Measurements from ENCODE around the gene CAMK4. TPM values are rescaled to one million over a fixed set of nuclear protein-coding genes. Genes with fewer than 3 reads are reported as not detected.
"Not testable (repeated sequence)": the region's sequence is repeated elsewhere in the genome, so short reads cannot be mapped to it uniquely, and the experiment has no call there.

CAMK4 gene
- total and polyA plus RNA-seq, 2 experiments from 2014 or later = 4.2 to 7.3 TPM

- H3K36me3 Mint-ChIP-seq (ENCODE audit: low read depth) = peaks cover 19% of the 10 kb centered on the region; the same call in 2 of the 3 replicates
- H3F3A ChIP-seq (replicated peaks; ENCODE audit: low read depth) = no peaks in the 10 kb centered on the region
- H4K20me1 ChIP-seq (replicated peaks; ENCODE audit: insufficient read depth) = no peaks in the 10 kb centered on the region
- H3K4me3 Mint-ChIP-seq = no peak overlapping the region
- ATAC-seq (no peak), DNase-seq (ENCODE audit: low spot score) (no peak)
- no peak overlapping the region for H2AFZ ChIP-seq
- H3K4me2 ChIP-seq = no peak overlapping the region
- no peak overlapping the region for H3K27ac ChIP-seq (ENCODE audit: low read depth)
- no peaks in the 10 kb centered on the region for H3K79me2 ChIP-seq (replicated peaks; ENCODE audit: insufficient read depth)
- TF ChIP-seq JUNB (IDR thresholded peaks at IDR 0.05; ENCODE audit: unreplicated experiment) = no peak
- no peak for TF ChIP-seq ZNF114 (CRISPR knock-in tag; IDR thresholded peaks at IDR 0.05)
- no peaks in the 10 kb centered on the region for H3K27me3 ChIP-seq (ENCODE audit: insufficient read depth)
- no peaks in the 10 kb centered on the region for H3K36me3 ChIP-seq (ENCODE audit: insufficient read depth)
- H3K4me1 ChIP-seq (ENCODE audit: insufficient read depth) = no peaks in the 10 kb centered on the region
- peaks cover 27% of the 10 kb centered on the region for H3K9me3 Mint-ChIP-seq
- 0 out of 2 replicates have a peak, but pooled peaks cover 3% of the 10 kb centered on the region for H3K9me2 ChIP-seq (ENCODE audit: insufficient read depth)
- peaks cover 2% of the 10 kb centered on the region for H3K27me3 Mint-ChIP-seq (ENCODE audit: insufficient read depth, low read depth, poor library complexity)
- no peaks in the 10 kb centered on the region for H3K4me1 Mint-ChIP-seq
- H3K4me3 ChIP-seq = no peak overlapping the region
- no peak overlapping the region for H3K27ac Mint-ChIP-seq
These were observed 184.6 kb downstream of the CAMK4 start for GRCh38 chr5:111408817-111409216.

DNA sequence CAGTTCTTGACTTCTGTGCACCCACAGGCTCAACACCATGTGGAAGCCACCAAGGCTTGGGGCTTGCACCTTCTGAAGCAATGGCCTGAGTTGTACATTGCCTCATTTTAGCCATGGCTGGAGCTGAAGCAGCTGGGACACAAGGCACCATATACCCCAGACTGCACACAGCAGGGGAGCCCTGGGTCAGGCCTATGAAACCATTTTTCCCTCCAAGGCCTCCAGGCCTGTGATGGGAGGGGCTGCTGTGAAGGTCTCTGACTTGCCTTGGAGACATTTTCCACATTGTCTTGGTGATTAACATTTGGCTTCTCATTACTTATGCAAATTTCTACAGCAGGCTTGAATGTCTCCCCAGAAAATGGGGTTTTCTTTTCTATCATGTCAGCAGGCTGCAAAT lies 185.1 kb downstream of the CAMK4 start:
- not testable (repeated sequence) for H2AFZ ChIP-seq; H3K9me2 ChIP-seq (ENCODE audit: insufficient read depth); H3K27me3 Mint-ChIP-seq (ENCODE audit: insufficient read depth, low read depth, poor library complexity); H3K27ac Mint-ChIP-seq; H3K4me3 ChIP-seq; H3K4me1 ChIP-seq (ENCODE audit: insufficient read depth); H3K27me3 ChIP-seq (ENCODE audit: insufficient read depth); H3K27ac ChIP-seq (ENCODE audit: low read depth); ATAC-seq; DNase-seq (ENCODE audit: low spot score); H3K4me3 Mint-ChIP-seq; H3K4me1 Mint-ChIP-seq; H3K36me3 ChIP-seq (ENCODE audit: insufficient read depth); H3F3A ChIP-seq (replicated peaks; ENCODE audit: low read depth); H3K79me2 ChIP-seq (replicated peaks; ENCODE audit: insufficient read depth); H4K20me1 ChIP-seq (replicated peaks; ENCODE audit: insufficient read depth); H3K4me2 ChIP-seq
- peaks cover 27% of the 10 kb centered on the region for H3K9me3 Mint-ChIP-seq
- peaks cover 19% of the 10 kb centered on the region; the same call in 2 of the 3 replicates for H3K36me3 Mint-ChIP-seq (ENCODE audit: low read depth)

- H3K27ac Mint-ChIP-seq; H3K9me2 ChIP-seq (ENCODE audit: insufficient read depth); H3K4me3 ChIP-seq; H3K4me1 ChIP-seq (ENCODE audit: insufficient read depth); H3F3A ChIP-seq (replicated peaks; ENCODE audit: low read depth); H3K27me3 Mint-ChIP-seq (ENCODE audit: insufficient read depth, low read depth, poor library complexity); ATAC-seq; H3K79me2 ChIP-seq (replicated peaks; ENCODE audit: insufficient read depth); H3K4me2 ChIP-seq; DNase-seq (ENCODE audit: low spot score); H3K4me1 Mint-ChIP-seq; H3K4me3 Mint-ChIP-seq; H3K27me3 ChIP-seq (ENCODE audit: insufficient read depth); H3K27ac ChIP-seq (ENCODE audit: low read depth); H2AFZ ChIP-seq; H4K20me1 ChIP-seq (replicated peaks; ENCODE audit: insufficient read depth); H3K36me3 ChIP-seq (ENCODE audit: insufficient read depth): not testable (repeated sequence)
- H3K9me3 Mint-ChIP-seq = peaks cover 27% of the 10 kb centered on the region
- H3K36me3 Mint-ChIP-seq (ENCODE audit: low read depth) = peaks cover 19% of the 10 kb centered on the region; the same call in 2 of the 3 replicates
These were observed 185.9 kb downstream of the CAMK4 start for GRCh38 chr5:111410067-111410466.

- no peak overlapping the region for H3K4me3 Mint-ChIP-seq
- Histone ChIP-seq H2AFZ (no peak overlapping the region), H3K4me2 (no peak overlapping the region), H3K4me1 (ENCODE audit: insufficient read depth) (no peaks in the 10 kb centered on the region), H3K27me3 (ENCODE audit: insufficient read depth) (no peaks in the 10 kb centered on the region), H3K36me3 (ENCODE audit: insufficient read depth) (no peaks in the 10 kb centered on the region), H3K27ac (ENCODE audit: low read depth) (no peak overlapping the region), H3F3A (replicated peaks; ENCODE audit: low read depth) (no peaks in the 10 kb centered on the region), H3K79me2 (replicated peaks; ENCODE audit: insufficient read depth) (no peaks in the 10 kb centered on the region), H3K9me2 (ENCODE audit: insufficient read depth) (0 out of 2 replicates have a peak, but pooled peaks cover 3% of the 10 kb centered on the region), H4K20me1 (replicated peaks; ENCODE audit: insufficient read depth) (0 out of 2 replicates have a peak, but pooled peaks cover 2% of the 10 kb centered on the region), H3K4me3 (no peak overlapping the region)
- H3K36me3 Mint-ChIP-seq (ENCODE audit: low read depth) = peaks cover 19% of the 10 kb centered on the region; the same call in 2 of the 3 replicates
- peaks cover 27% of the 10 kb centered on the region for H3K9me3 Mint-ChIP-seq
- no peak for ATAC-seq
- no peak for TF ChIP-seq JUNB (IDR thresholded peaks at IDR 0.05; ENCODE audit: unreplicated experiment)
- H3K4me1 Mint-ChIP-seq = no peaks in the 10 kb centered on the region
- H3K27me3 Mint-ChIP-seq (ENCODE audit: insufficient read depth, low read depth, poor library complexity) = no peaks in the 10 kb centered on the region
- no peak overlapping the region for H3K27ac Mint-ChIP-seq
- DNase-seq (ENCODE audit: low spot score) = no peak
These were observed 187.1 kb downstream of the CAMK4 start for GRCh38 chr5:111411301-111411700.
